HCT116 (cell line): ENCODE results near the gene PLD1. TPM values are rescaled to one million over a fixed set of nuclear protein-coding genes. Genes with fewer than 3 reads are reported as not detected.

Experiments used
- ATAC-seq: fragments of 200-7000 bp; cut with Tn5 transposase; 2 replicates; pipeline ENCODE4 v1.9.1; 2020; ENCODE audit warnings: mild to moderate bottlenecking, moderate library complexity
- BruUV-seq: library from RNA; stranded (reverse); fragments of 400-500 nt; replicated peaks from 2 replicates; lab custom pipeline; 2021; lab: Mats Ljungman, UMichigan
- CTCF ChIA-PET: fragments of 300-600 bp; sonication (Branson Sonifier 250); formaldehyde crosslinking; loops from one replicate; lab custom pipeline; 2021; ENCODE audit warnings: antibody characterized with exemption; lab: Charles Lee
- POLR2A ChIA-PET: fragments of 300-600, 350-600 bp; sonication (Branson Sonifier 250); formaldehyde crosslinking; loops from one replicate; lab custom pipeline; 2021; ENCODE audit warnings: antibody characterized with exemption; lab: Charles Lee
- RAD21 ChIA-PET, 2 experiments: fragments of 300-600 bp; sonication (Branson Sonifier 250); formaldehyde crosslinking; loops; one replicate each; lab custom pipeline; 2023; ENCODE audit warnings: low total read pairs in 2 of 2; ENCODE audit not compliant: uncharacterized antibody in 2 of 2, unreplicated experiment in 2 of 2, low non-redundant PET in 1 of 2; lab: Charles Lee
- DNase-seq: peaks from one replicate; pipeline ENCODE4 v3.0.0-alpha.2; 2010; ENCODE audit warnings: low read depth, low spot score
- H2AFZ ChIP-seq: fragments of 200-600 bp; shearing (Covaris generic), sonication (generic); 2 replicates; pipeline ENCODE4 v1.6.1; 2017; ENCODE audit warnings: low read depth, mixed run types, mixed read lengths, antibody characterized with exemption, low read length; ENCODE audit not compliant: poor library complexity, severe bottlenecking
- H3K27ac ChIP-seq: 2 replicates; pipeline ENCODE4 v1.5.1; 2012; ENCODE audit warnings: low read depth, low read length
- H3K27me3 ChIP-seq: fragments of 200-600 bp; sonication (generic); 2 replicates; pipeline ENCODE4 v1.6.1; 2016; ENCODE audit warnings: mixed run types, low read length, mixed read lengths; ENCODE audit not compliant: insufficient read depth
- H3K36me3 ChIP-seq, 2 experiments: fragments of 200-500 bp in 1 of 2; fragments of 200-600 bp in 1 of 2; sonication (Bioruptor generic) in 1 of 2; sonication (generic) in 1 of 2; 2 replicates each; pipeline versions ENCODE4 v1.5.1 to v1.6.1; 2014 to 2016; ENCODE audit warnings: low read length in 2 of 2, inconsistent platforms in 1 of 2, mixed read lengths in 1 of 2, mixed run types in 1 of 2; ENCODE audit not compliant: insufficient read depth in 2 of 2, control insufficient read depth in 1 of 2
- H3K4me1 ChIP-seq, 2 experiments: fragments of 200-600 bp in 1 of 2; sonication (generic) in 1 of 2; 2 replicates each; pipeline versions ENCODE4 v1.5.1 to v1.6.1; 2012 to 2017; ENCODE audit warnings: low read length in 2 of 2, inconsistent platforms in 1 of 2, mild to moderate bottlenecking in 1 of 2, mixed read lengths in 1 of 2, mixed run types in 1 of 2, moderate library complexity in 1 of 2; ENCODE audit not compliant: insufficient read depth in 2 of 2, control insufficient read depth in 1 of 2
- H3K4me2 ChIP-seq: fragments of 200-600 bp; sonication (generic); 2 replicates; pipeline ENCODE4 v1.6.1; 2017; ENCODE audit warnings: mixed run types, low read length, mixed read lengths
- H3K4me3 ChIP-seq, 2 experiments: fragments of 200-600 bp in 1 of 2; sonication (generic) in 1 of 2; replicated peaks in 1 of 2; 2 replicates each; pipeline ENCODE4 v1.5.1; 2011 to 2016; ENCODE audit warnings: low read length in 2 of 2, control low read depth in 1 of 2, low read depth in 1 of 2, mild to moderate bottlenecking in 1 of 2, mixed read lengths in 1 of 2, mixed run types in 1 of 2
- H3K79me2 ChIP-seq: fragments of 200-600 bp; sonication (generic); 2 replicates; pipeline ENCODE4 v1.6.1; 2017; ENCODE audit warnings: mild to moderate bottlenecking, mixed run types, low read length, moderate library complexity, mixed read lengths; ENCODE audit not compliant: insufficient read depth
- H3K9ac ChIP-seq: fragments of 200-600 bp; sonication (generic); 2 replicates; pipeline ENCODE4 v1.6.1; 2016; ENCODE audit warnings: low read length, mixed read lengths
- H3K9me2 ChIP-seq: fragments of 200-600 bp; sonication (generic), shearing (Covaris generic); 2 replicates; pipeline ENCODE4 v1.6.1; 2017; ENCODE audit warnings: mixed run types, mild to moderate bottlenecking, moderate library complexity; ENCODE audit not compliant: insufficient read depth
- H3K9me3 ChIP-seq, 2 experiments: fragments of 200-500 bp in 1 of 2; fragments of 200-600 bp in 1 of 2; sonication (Bioruptor generic) in 1 of 2; sonication (generic) in 1 of 2; 2 replicates each; pipeline ENCODE4 v1.6.1; 2014 to 2017; ENCODE audit warnings: low read length in 2 of 2, mixed read lengths in 2 of 2, inconsistent platforms in 1 of 2, low read depth in 1 of 2, mild to moderate bottlenecking in 1 of 2, mixed run types in 1 of 2, moderate library complexity in 1 of 2; ENCODE audit not compliant: control insufficient read depth in 1 of 2, insufficient read depth in 1 of 2
- H4K20me1 ChIP-seq: fragments of 200-600 bp; sonication (generic), shearing (Covaris generic); 2 replicates; pipeline ENCODE4 v1.6.1; 2017; ENCODE audit warnings: mixed run types, mild to moderate bottlenecking, moderate library complexity; ENCODE audit not compliant: insufficient read depth
- CBX3 ChIP-seq: IDR thresholded peaks from 2 replicates; pipeline ENCODE4 v1.6.1; 2012; ENCODE audit warnings: low read depth
- CTCF ChIP-seq, 3 experiments: fragments of 200-600 bp in 1 of 3; sonication (generic) in 1 of 3; IDR thresholded peaks in 2 of 3; conservative IDR thresholded peaks in 1 of 3; 2 replicates each; pipeline ENCODE4 v1.5.1; 2012 to 2017; ENCODE audit warnings: low read depth in 2 of 3, low read length in 2 of 3, antibody characterized with exemption in 1 of 3, borderline replicate concordance in 1 of 3, control low read depth in 1 of 3, mild to moderate bottlenecking in 1 of 3, mixed read lengths in 1 of 3, mixed run types in 1 of 3, moderate library complexity in 1 of 3; ENCODE audit not compliant: insufficient read depth in 1 of 3
- FOSL1 ChIP-seq: IDR thresholded peaks from 2 replicates; pipeline ENCODE4 v1.6.1; 2012; ENCODE audit warnings: low read depth
- JUND ChIP-seq: IDR thresholded peaks from 2 replicates; pipeline ENCODE4 v1.6.1; 2012
- ZFX ChIP-seq: fragments of 450-650 bp; IDR thresholded peaks from 2 replicates; pipeline ENCODE4 v1.6.1; 2017
- intact Hi-C: fragments of 100-400 bp; cut with micrococcal nuclease; formaldehyde crosslinking; loops from 2 replicates; pipeline ENCODE4 v1.10.0; 2022
- total RNA-seq: library from RNA; stranded (reverse); gene quantifications from one replicate; pipeline ENCODE4 v1.2.1, GENCODE V29; 2021; ENCODE audit not compliant: unreplicated experiment
- TF ChIP-seq, protein P1 (sequence below): IDR thresholded peaks from 2 replicates; pipeline ENCODE4 v1.6.1; 2012

Gene PLD1
- total RNA-seq, 1 experiment from 2014 or later = 8.4 TPM

DNA sequence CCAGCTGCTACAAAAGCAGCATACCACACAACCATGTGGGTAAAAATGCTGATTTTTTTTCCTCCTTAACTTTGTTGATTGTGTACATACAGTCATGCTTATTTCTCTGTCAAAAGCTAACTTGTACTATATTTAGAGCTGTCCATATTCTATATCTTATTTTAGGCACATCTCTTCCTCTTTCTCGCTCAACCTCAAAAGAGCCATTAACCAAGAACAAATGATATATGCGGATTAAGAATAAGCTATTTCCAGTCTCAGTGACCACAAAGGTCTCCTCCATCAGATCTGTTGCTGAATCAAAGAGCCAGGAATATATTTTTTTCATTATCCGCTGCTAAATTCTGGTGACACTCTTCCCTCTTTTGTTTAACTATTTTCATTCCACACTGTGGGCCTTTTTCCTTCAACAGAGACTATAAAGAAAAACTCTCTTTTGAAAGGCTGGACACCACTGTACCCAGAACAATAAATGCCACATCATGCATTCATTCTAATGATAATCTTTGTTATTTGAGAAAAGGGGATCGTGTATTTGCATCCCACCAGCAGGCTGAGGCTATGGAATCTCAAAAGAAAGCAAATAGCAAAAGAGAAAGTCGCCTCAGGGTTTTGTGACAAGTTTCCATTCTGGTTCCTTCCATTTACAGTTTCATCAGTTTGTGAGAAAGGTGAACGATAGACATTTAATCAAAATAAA is 40.8 kb upstream of the PLD1 start:
- POLR2A ChIA-PET = no interaction called here
- Histone ChIP-seq H3K27ac (no peak overlapping the region), H3K4me2 (0 out of 2 replicates have a peak overlapping the region, but pooled peaks have one; percentile 1), H3K9ac (no peak overlapping the region), H3K79me2 (no peaks in the 10 kb centered on the region), H3K4me3 (no peak overlapping the region), H3K9me3 (peaks cover 7 to 13% of the 10 kb centered on the region in 2 experiments; a peak in 2 of 4 replicates), H3K9me2 (no peaks in the 10 kb centered on the region), H2AFZ (peak overlapping the region; percentile 13), H3K27me3 (no peaks in the 10 kb centered on the region), H3K36me3 (no peaks in the 10 kb centered on the region), H4K20me1 (no peaks in the 10 kb centered on the region), H3K4me1 (peaks cover 0 to 6% of the 10 kb centered on the region in 2 experiments; a peak in 1 of 4 replicates)
- RAD21 ChIA-PET = no interaction called here
- CTCF ChIA-PET = no interaction called here
- TF ChIP-seq JUND (no peak), FOSL1 (no peak), CTCF (IDR thresholded peaks at IDR 0.05 in 2 of 3, conservative IDR thresholded peaks at IDR 0.05 in 1 of 3; ENCODE audit: borderline replicate concordance in 1 of 3, insufficient read depth in 1 of 3, low read depth in 2 of 3, low read length in 2 of 3) (no peak), CBX3 (no peak), ZFX (no peak)
- TF ChIP-seq, protein P1, sequence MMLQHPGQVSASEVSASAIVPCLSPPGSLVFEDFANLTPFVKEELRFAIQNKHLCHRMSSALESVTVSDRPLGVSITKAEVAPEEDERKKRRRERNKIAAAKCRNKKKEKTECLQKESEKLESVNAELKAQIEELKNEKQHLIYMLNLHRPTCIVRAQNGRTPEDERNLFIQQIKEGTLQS = no peak
- DNase-seq = no peak
- no peak for ATAC-seq
- intact Hi-C loops = no loop called here
- BruUV-seq = no TSS peak
